GM18505 (cell line): ENCODE measurements around the gene ADCYAP1.
"Not testable (repeated sequence)": the region's sequence is repeated elsewhere in the genome, so short reads cannot be mapped to it uniquely, and the experiment has no call there.

Experiments used
- ATAC-seq: cut with Tn5 transposase; IDR thresholded peaks from one replicate; pipeline ENCODE4 v1.9.1; 2021; ENCODE audit not compliant: unreplicated experiment
- POLR2A ChIP-seq: IDR thresholded peaks from 4 replicates; pipeline ENCODE4 v1.6.1; 2011; ENCODE audit warnings: borderline replicate concordance; ENCODE audit not compliant: insufficient read depth, insufficient read length; ENCODE audit errors: extremely low read depth

ADCYAP1 gene

GRCh38 chr18:904218-905090, at the start of gene ADCYAP1:
TSS of gene ADCYAP1 (plus strand) at chr18:904871. CDS start at chr18:905387, 516 bp downstream.
- TF ChIP-seq POLR2A: no peak
- ATAC-seq: no peak

- no peak for ATAC-seq
- no peak for TF ChIP-seq POLR2A
Measured at GRCh38 chr18:857986-858385, 46.7 kb upstream of the ADCYAP1 start.

- no peak for TF ChIP-seq POLR2A
Measured at GRCh38 chr18:864872-865273, 39.8 kb upstream of the ADCYAP1 start.

GRCh38 chr18:867257-867656, 37.4 kb upstream of the ADCYAP1 start:
- no peak for ATAC-seq
- no peak for TF ChIP-seq POLR2A

More at GRCh38 chr18:864872-865273, 39.8 kb upstream of the ADCYAP1 start:
- peak; percentile 90 for ATAC-seq

- not testable (repeated sequence) for ATAC-seq
Measured at GRCh38 chr18:873426-873825, 31.2 kb upstream of the ADCYAP1 start.

- no peak for TF ChIP-seq POLR2A
- ATAC-seq: no peak
Measured at GRCh38 chr18:875912-876311, 28.8 kb upstream of the ADCYAP1 start.

- no peak for ATAC-seq
- TF ChIP-seq POLR2A: no peak
Measured at GRCh38 chr18:877238-877637, 27.4 kb upstream of the ADCYAP1 start.

GRCh38 chr18:886076-886475, 18.6 kb upstream of the ADCYAP1 start:
- no peak for ATAC-seq

GRCh38 chr18:887716-888115, 17.0 kb upstream of the ADCYAP1 start:
- no peak for TF ChIP-seq POLR2A

More at GRCh38 chr18:886076-886475, 18.6 kb upstream of the ADCYAP1 start:
- no peak for TF ChIP-seq POLR2A

GRCh38 chr18:892316-892715, 12.4 kb upstream of the ADCYAP1 start:
- no peak for TF ChIP-seq POLR2A
- no peak for ATAC-seq

More at GRCh38 chr18:887716-888115, 17.0 kb upstream of the ADCYAP1 start:
- ATAC-seq: no peak

GRCh38 chr18:896315-896714, 8.4 kb upstream of the ADCYAP1 start:
- no peak for TF ChIP-seq POLR2A
- ATAC-seq: no peak

GRCh38 chr18:901761-902160, 2.9 kb upstream of the ADCYAP1 start:
- TF ChIP-seq POLR2A: no peak
- ATAC-seq: no peak

- no peak for ATAC-seq
- no peak for TF ChIP-seq POLR2A
Measured at GRCh38 chr18:902229-902628, 2.4 kb upstream of the ADCYAP1 start.

GRCh38 chr18:903701-904100, 970 bp upstream of the ADCYAP1 start:
- no peak for ATAC-seq
- no peak for TF ChIP-seq POLR2A
